Posterior vena cava (tissue), 2 donors: ENCODE measurements around the gene JDP2. TPM values are rescaled to one million over a fixed set of nuclear protein-coding genes. Genes with fewer than 3 reads are reported as not detected.

Source experiments
- DNase-seq: peaks from one replicate; pipeline ENCODE4 v3.0.0-alpha.2; 2020; ENCODE audit warnings: low spot score
- intact Hi-C, 2 donors: fragments of 100-400 bp; cut with DNase I; formaldehyde crosslinking; loops; one replicate each; pipeline versions ENCODE4 v1.14.1 to v1.14.2; 2022 to 2023
- total RNA-seq, 2 donors: library from RNA; stranded (reverse); fragmentation: NEBNext Ultra II Directional; extraction: Animal tissue kit (Norgen Biotek cat#: 25700); gene quantifications; one replicate each; pipeline ENCODE4 v1.2.1, GENCODE V29; 2021
- donor health status: DM: yes; HTN: yes; CAD: no.
- donor health status: DM: yes; HTN: yes; CAD: no.

JDP2 gene
- total RNA-seq, 2 donors from 2014 or later = 44.2 to 54.8 TPM

DNA sequence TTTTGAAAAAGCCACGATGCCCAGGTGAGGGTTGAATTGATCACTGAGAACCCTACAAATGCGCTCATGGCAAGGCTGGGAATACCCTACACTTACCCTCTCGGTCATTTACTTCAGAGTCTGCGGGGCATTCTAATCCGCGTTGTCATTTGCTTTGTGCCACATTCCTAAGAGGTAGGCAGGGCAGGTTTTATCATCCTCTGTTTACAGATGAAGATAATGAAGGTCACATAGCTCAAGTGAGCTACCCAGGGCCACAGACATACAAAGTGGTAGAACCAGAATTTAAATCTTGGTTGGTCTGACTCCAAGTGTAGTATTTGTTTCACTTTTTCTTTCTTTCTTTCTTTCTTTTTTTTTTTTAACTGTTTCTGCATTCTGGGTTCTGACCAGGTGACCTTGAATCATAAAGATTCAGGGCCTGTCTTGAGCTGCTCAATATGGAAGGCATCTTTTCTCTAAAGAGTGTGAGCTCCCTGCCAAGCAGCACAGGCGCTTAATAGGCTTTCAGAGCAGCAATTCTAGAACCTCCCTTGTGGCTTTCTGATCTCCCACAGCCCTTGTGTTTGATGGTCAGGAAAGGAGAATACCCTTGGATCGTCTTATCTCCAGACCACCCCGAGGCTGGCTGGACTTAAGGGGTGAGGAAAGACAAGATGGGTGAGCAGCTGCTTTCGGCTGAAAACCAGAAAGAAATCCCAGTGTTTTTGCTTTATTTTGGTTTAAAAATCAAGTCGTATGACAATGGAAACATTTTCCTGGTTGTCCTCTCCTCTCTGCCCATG, 93.8 kb downstream of the JDP2 start:
- DNase-seq = no peak
- intact Hi-C loops = no loop called here

DNA sequence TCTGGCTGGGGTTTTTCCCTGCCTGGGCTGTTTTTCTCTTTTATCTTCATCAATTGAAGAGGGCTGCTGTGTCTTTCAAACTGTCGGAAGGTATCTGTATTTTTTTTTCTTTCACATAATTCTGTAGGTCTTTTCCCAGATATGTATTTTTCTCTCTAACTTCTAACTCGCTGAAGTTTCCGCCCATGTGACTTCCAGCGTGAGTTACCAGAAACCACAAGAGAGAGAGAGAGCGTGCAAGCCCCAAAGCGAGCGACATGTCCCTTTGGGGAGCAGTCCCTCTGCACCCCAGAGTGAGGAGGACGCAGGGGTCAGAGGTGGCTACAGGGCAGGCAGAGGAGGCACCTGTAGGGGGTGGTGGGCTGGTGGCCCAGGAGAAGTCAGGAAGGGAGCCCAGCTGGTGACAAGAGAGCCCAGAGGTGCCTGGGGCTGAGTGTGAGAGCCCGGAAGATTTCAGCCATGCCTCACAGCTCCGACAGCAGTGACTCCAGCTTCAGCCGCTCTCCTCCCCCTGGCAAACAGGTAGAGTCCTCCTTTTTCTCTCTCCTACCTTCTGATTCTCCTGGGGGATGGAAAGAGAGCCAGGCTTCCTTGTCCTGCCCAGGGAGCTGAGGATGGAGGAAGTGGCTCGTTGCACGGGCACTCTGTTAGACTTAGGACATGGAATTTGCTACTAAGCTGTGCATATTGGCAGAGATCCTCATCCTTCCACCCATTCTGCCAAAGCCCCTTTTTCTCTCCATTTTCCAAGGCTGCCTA, 94.6 kb downstream of the JDP2 start, which contains the start of gene BATF:
BATF (plus strand) TSS at position 246 of the 759 bp plus-strand sequence; CDS start at position 460, 214 bp downstream.
- intact Hi-C loops = no loop called here
- DNase-seq = peak; percentile 84

DNA sequence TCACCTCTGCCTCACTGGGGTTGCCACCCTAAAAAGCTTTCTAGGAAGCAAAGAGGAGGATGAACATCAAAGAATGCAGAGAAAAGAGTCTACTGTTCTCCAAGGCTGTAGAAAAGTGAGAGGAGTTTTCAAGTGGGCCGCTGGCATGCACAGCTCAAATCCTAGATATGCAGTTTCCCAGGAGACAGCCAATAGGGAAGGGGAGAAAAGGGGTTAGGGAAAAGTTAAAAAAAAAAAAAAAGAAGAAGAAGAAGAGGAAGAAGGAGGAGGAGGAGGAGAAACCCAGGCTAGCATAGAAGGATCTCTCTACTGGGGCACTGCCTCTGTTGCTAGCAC, 95.1 kb downstream of the JDP2 start:
- no peak for DNase-seq
- intact Hi-C loops = no loop called here

Other genes starting within 250 kb of the JDP2 start
- gene FOS, start 149.2 kb upstream of the JDP2 start, total RNA-seq = 100 to 1,000 TPM; 485 to 992 TPM
- 1 to 10 TPM; 2.0 to 2.5 TPM for gene BATF, start 94.4 kb downstream of the JDP2 start, total RNA-seq
- 1 to 10 TPM; 4.8 to 7.9 TPM for gene FLVCR2, start 150.6 kb downstream of the JDP2 start, total RNA-seq
- gene ERG28, start 232.9 kb downstream of the JDP2 start, total RNA-seq = 1 to 10 TPM; 6.7 to 9.4 TPM
- 10 to 100 TPM; 26.9 to 28.5 TPM for gene TTLL5, start 233.2 kb downstream of the JDP2 start, total RNA-seq